H9 (cell line): ENCODE measurements around the gene FOXD2. TPM values are rescaled to one million over a fixed set of nuclear protein-coding genes. Genes with fewer than 3 reads are reported as not detected.

ENCODE experiments used
- DNase-seq: peaks from one replicate; pipeline ENCODE4 v3.0.0-alpha.2; 2017
- H2AFZ ChIP-seq: one replicate; pipeline ENCODE4 v1.6.1; 2013; ENCODE audit warnings: mild to moderate bottlenecking, low read length, control low read depth, moderate library complexity
- H2AK5ac ChIP-seq: 2 replicates; pipeline ENCODE4 v1.6.1; 2013; ENCODE audit warnings: low read length, control low read depth, mixed read lengths; ENCODE audit not compliant: insufficient read length
- H2BK120ac ChIP-seq: one replicate; pipeline ENCODE4 v1.6.1; 2013; ENCODE audit warnings: low read depth, mild to moderate bottlenecking, low read length, control low read depth, inconsistent platforms; ENCODE audit not compliant: poor library complexity, severe bottlenecking
- H2BK12ac ChIP-seq: 2 replicates; pipeline ENCODE4 v1.6.1; 2013; ENCODE audit warnings: low read length, control low read depth, mixed read lengths, low read depth; ENCODE audit not compliant: insufficient read length
- H2BK15ac ChIP-seq: 2 replicates; pipeline ENCODE4 v1.6.1; 2013; ENCODE audit warnings: low read depth, low read length, control low read depth
- H2BK20ac ChIP-seq: one replicate; pipeline ENCODE4 v1.6.1; 2013; ENCODE audit warnings: low read depth, mild to moderate bottlenecking, low read length, control low read depth, inconsistent platforms; ENCODE audit not compliant: poor library complexity, severe bottlenecking
- H2BK5ac ChIP-seq: 2 replicates; pipeline ENCODE4 v1.6.1; 2013; ENCODE audit warnings: low read length, control low read depth, mixed read lengths; ENCODE audit not compliant: insufficient read length
- H3K14ac ChIP-seq: 2 replicates; pipeline ENCODE4 v1.6.1; 2013; ENCODE audit warnings: low read length, control low read depth; ENCODE audit not compliant: insufficient read depth
- H3K18ac ChIP-seq: 2 replicates; pipeline ENCODE4 v1.6.1; 2013; ENCODE audit warnings: low read depth, mild to moderate bottlenecking, mixed read lengths, low read length, control low read depth; ENCODE audit not compliant: insufficient read length
- H3K23ac ChIP-seq: 2 replicates; pipeline ENCODE4 v1.6.1; 2013; ENCODE audit warnings: low read length, control low read depth, mixed read lengths, low read depth; ENCODE audit not compliant: insufficient read length
- H3K23me2 ChIP-seq: 2 replicates; pipeline ENCODE4 v1.6.1; 2013; ENCODE audit warnings: low read depth, mild to moderate bottlenecking, mixed read lengths, low read length, control low read depth; ENCODE audit not compliant: insufficient read length, poor library complexity, severe bottlenecking
- H3K27ac ChIP-seq: 2 replicates; pipeline ENCODE4 v1.5.1; 2013; ENCODE audit warnings: low read length, control low read depth, mixed read lengths, low read depth; ENCODE audit not compliant: insufficient read length
- H3K27me3 ChIP-seq: 2 replicates; pipeline ENCODE4 v1.6.1; 2013; ENCODE audit warnings: low read length, control low read depth, inconsistent platforms; ENCODE audit not compliant: insufficient read depth
- H3K4ac ChIP-seq: 2 replicates; pipeline ENCODE4 v1.6.1; 2013; ENCODE audit warnings: low read depth, mild to moderate bottlenecking, control low read depth, inconsistent platforms, low read length, moderate library complexity
- H3K4me1 ChIP-seq: 2 replicates; pipeline ENCODE4 v1.6.1; 2013; ENCODE audit warnings: low read length, control low read depth, inconsistent platforms; ENCODE audit not compliant: insufficient read depth
- H3K4me2 ChIP-seq: 2 replicates; pipeline ENCODE4 v1.6.1; 2013; ENCODE audit warnings: low read length, control low read depth, mixed read lengths; ENCODE audit not compliant: insufficient read length, insufficient read depth
- H3K56ac ChIP-seq: 2 replicates; pipeline ENCODE4 v1.6.1; 2013; ENCODE audit warnings: low read depth, mild to moderate bottlenecking, mixed read lengths, low read length, control low read depth; ENCODE audit not compliant: insufficient read length
- H3K79me1 ChIP-seq: 2 replicates; pipeline ENCODE4 v1.6.1; 2013; ENCODE audit warnings: low read depth, mild to moderate bottlenecking, moderate library complexity, low read length, control low read depth, inconsistent platforms; ENCODE audit not compliant: insufficient read depth, poor library complexity, severe bottlenecking
- H3K79me2 ChIP-seq: 2 replicates; pipeline ENCODE4 v1.6.1; 2013; ENCODE audit warnings: low read length, control low read depth, inconsistent platforms; ENCODE audit not compliant: insufficient read depth
- H3K9ac ChIP-seq: 2 replicates; pipeline ENCODE4 v1.6.1; 2013; ENCODE audit warnings: low read length, control low read depth, mixed read lengths; ENCODE audit not compliant: insufficient read length; ENCODE audit errors: extremely low read depth
- H3K9me3 ChIP-seq: one replicate; pipeline ENCODE4 v1.6.1; 2013; ENCODE audit warnings: low read depth, low read length, inconsistent platforms; ENCODE audit not compliant: control insufficient read depth
- H3T11ph ChIP-seq: one replicate; pipeline ENCODE4 v1.6.1; 2013; ENCODE audit warnings: mild to moderate bottlenecking, low read length, control low read depth, inconsistent platforms
- H4K20me1 ChIP-seq: one replicate; pipeline ENCODE4 v1.6.1; 2013; ENCODE audit not compliant: control insufficient read depth, insufficient read length, insufficient read depth
- H4K5ac ChIP-seq: 2 replicates; pipeline ENCODE4 v1.6.1; 2013; ENCODE audit warnings: low read depth, mild to moderate bottlenecking, mixed read lengths, low read length, control low read depth; ENCODE audit not compliant: insufficient read length
- H4K8ac ChIP-seq: replicated peaks from 2 replicates; pipeline ENCODE4 v1.6.1; 2013; ENCODE audit warnings: low read length, control low read depth, mixed read lengths, low read depth; ENCODE audit not compliant: insufficient read length
- H4K91ac ChIP-seq: 2 replicates; pipeline ENCODE4 v1.6.1; 2013; ENCODE audit warnings: low read depth, mild to moderate bottlenecking, moderate library complexity, mixed read lengths, low read length, control low read depth; ENCODE audit not compliant: insufficient read length
- H3K27ac Mint-ChIP-seq, 3 experiments: 2 replicates in 2 of 3; 3 replicates in 1 of 3; pipeline ENCODE4 v1.8.0; 2020 to 2021; ENCODE audit warnings: mixed read lengths in 3 of 3, mild to moderate bottlenecking in 1 of 3, moderate library complexity in 1 of 3
- H3K27me3 Mint-ChIP-seq: 2 replicates; pipeline ENCODE4 v1.8.0; 2021; ENCODE audit warnings: low read depth, mild to moderate bottlenecking, moderate library complexity, mixed read lengths
- H3K36me3 Mint-ChIP-seq, 3 experiments: 2 replicates in 2 of 3; 3 replicates in 1 of 3; pipeline ENCODE4 v1.8.0; 2020 to 2021; ENCODE audit warnings: low read depth in 3 of 3, mixed read lengths in 3 of 3; ENCODE audit not compliant: insufficient read depth in 1 of 3
- H3K4me1 Mint-ChIP-seq, 2 experiments: 2 replicates each; pipeline ENCODE4 v1.8.0; 2020; ENCODE audit warnings: mixed read lengths in 2 of 2
- H3K4me3 Mint-ChIP-seq, 2 experiments: 2 replicates in 1 of 2; 3 replicates in 1 of 2; pipeline ENCODE4 v1.8.0; 2020 to 2021; ENCODE audit warnings: mild to moderate bottlenecking in 2 of 2, mixed read lengths in 2 of 2, moderate library complexity in 1 of 2
- H3K9me3 Mint-ChIP-seq, 2 experiments: 2 replicates in 1 of 2; 3 replicates in 1 of 2; pipeline ENCODE4 v1.8.0; 2020; ENCODE audit warnings: mild to moderate bottlenecking in 2 of 2, mixed read lengths in 2 of 2, moderate library complexity in 1 of 2
- WGBS: extraction: QIAGEN DNeasy Blood & Tissue Kit; methylation state at CpG from one replicate; pipeline ENCODE4 v1.1.7; 2013; ENCODE audit warnings: missing lambda C conversion rate, low lambda C conversion rate, mixed read lengths; ENCODE audit not compliant: insufficient read length; ENCODE audit errors: extremely low coverage; 5-methylcytosine and 5-hydroxymethylcytosine counted together
- long read RNA-seq: library from polyadenylated mRNA; unstranded; transcript quantifications from one replicate; pipeline ENCODE4 v2.0.0, GENCODE V29; 2020
- total RNA-seq: library from RNA; stranded (reverse); gene quantifications from 2 replicates; pipeline ENCODE4 v1.2.1, GENCODE V29; 2021
- TF ChIP-seq, protein P1 (sequence below): fragments of 200-600 bp; sonication (generic); conservative IDR thresholded peaks from 3 replicates; pipeline ENCODE4 v1.8.0; 2021; ENCODE audit warnings: antibody characterized with exemption, mild to moderate bottlenecking

The FOXD2 gene
- total RNA-seq: 0.07 TPM in 1 of 2 replicates, not detected in the other
- long read RNA-seq: 0 reads

DNA sequence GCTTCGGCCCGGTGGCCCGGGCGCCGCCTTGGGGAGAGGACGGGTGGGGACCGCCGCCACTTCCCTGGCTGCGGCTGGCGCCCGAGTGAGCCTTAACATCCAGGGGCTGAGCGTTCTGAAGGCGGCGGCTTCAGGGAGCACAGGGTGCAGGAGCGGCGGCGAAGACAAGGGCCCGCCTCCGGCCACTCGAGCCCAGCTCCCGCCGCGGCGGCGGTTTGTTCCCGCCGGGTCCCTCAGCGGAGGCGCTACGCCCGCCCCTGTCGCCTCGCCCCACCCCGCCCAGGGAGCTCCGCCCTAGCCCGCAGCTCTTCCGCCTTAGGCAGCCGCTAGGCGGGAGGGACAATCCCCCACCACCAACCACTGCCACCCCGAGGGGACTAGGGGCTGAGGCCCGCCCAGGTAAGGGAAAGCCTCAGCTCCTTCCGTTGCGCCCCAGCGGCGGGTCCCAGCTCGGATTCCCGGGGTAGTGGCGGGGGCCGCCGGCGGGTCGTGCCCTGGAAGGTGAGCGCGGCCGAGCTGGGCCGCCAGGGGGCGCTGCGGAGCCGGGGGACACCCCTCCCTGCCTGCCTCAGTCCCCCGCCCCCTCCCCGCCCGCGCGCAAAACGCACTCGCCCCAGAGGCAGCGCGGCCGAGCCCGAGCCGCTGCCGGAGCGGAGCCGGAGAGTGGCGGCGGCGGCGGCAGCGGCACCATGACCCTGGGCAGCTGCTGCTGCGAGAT, at the start of gene FOXD2:
FOXD2 (plus strand) TSS at position 598 of the 718 bp plus-strand sequence; CDS start at position 690, 92 bp downstream.
- Mint-ChIP-seq H3K9me3 (peaks cover 0 to 7% of the 10 kb centered on the region in 2 experiments; a peak in 1 of 5 replicates), H3K27ac (no peak within 1 kb of the TSS), H3K36me3 (no peaks in the 10 kb centered on the region; a peak in 1 of 7 replicates), H3K27me3 (peaks cover 54% of the 10 kb centered on the region), H3K4me3 (peak within 1 kb of the TSS; percentile 59 to 84), H3K4me1 (peaks cover 24 to 28% of the 10 kb centered on the region in 2 experiments)
- Histone ChIP-seq H3T11ph (no peak within 1 kb of the TSS), H4K5ac (no peak within 1 kb of the TSS), H2BK20ac (no peak within 1 kb of the TSS), H3K4me1 (no peaks in the 10 kb centered on the region), H3K27ac (no peak within 1 kb of the TSS), H3K9me3 (no peaks in the 10 kb centered on the region), H4K91ac (no peak within 1 kb of the TSS), H3K23me2 (peaks cover 5% of the 10 kb centered on the region), H2BK15ac (no peak within 1 kb of the TSS), H2BK120ac (no peak within 1 kb of the TSS), H4K20me1 (no peaks in the 10 kb centered on the region), H3K18ac (no peak within 1 kb of the TSS), H2BK12ac (no peak within 1 kb of the TSS), H3K4me2 (peak within 1 kb of the TSS; percentile 57), H3K79me1 (no peaks in the 10 kb centered on the region), H4K8ac (no peak within 1 kb of the TSS), H2AFZ (no peak within 1 kb of the TSS), H3K79me2 (no peaks in the 10 kb centered on the region), H2AK5ac (no peak within 1 kb of the TSS), H3K14ac (no peak within 1 kb of the TSS), H3K9ac (no peak within 1 kb of the TSS), H3K23ac (no peak within 1 kb of the TSS), H3K27me3 (peaks cover 87% of the 10 kb centered on the region), H3K56ac (no peak within 1 kb of the TSS), H3K4ac (no peak within 1 kb of the TSS), H2BK5ac (no peak within 1 kb of the TSS)
- peak; percentile 89 for DNase-seq
- TF ChIP-seq, protein P1, sequence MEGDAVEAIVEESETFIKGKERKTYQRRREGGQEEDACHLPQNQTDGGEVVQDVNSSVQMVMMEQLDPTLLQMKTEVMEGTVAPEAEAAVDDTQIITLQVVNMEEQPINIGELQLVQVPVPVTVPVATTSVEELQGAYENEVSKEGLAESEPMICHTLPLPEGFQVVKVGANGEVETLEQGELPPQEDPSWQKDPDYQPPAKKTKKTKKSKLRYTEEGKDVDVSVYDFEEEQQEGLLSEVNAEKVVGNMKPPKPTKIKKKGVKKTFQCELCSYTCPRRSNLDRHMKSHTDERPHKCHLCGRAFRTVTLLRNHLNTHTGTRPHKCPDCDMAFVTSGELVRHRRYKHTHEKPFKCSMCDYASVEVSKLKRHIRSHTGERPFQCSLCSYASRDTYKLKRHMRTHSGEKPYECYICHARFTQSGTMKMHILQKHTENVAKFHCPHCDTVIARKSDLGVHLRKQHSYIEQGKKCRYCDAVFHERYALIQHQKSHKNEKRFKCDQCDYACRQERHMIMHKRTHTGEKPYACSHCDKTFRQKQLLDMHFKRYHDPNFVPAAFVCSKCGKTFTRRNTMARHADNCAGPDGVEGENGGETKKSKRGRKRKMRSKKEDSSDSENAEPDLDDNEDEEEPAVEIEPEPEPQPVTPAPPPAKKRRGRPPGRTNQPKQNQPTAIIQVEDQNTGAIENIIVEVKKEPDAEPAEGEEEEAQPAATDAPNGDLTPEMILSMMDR: peak; percentile 100
- no CpG with 5 or more reads among the region's 80 CpGs for WGBS
